Ovary (tissue), 3 donors: ENCODE results near the gene MAPK8IP1.

Experiments used
- EP300 ChIP-seq: sonication (generic); formaldehyde crosslinking; IDR thresholded peaks from one replicate; pipeline ENCODE4 v1.6.1; 2017; ENCODE audit warnings: antibody characterized with exemption
- POLR2A ChIP-seq: fragments of 450-650 bp; IDR thresholded peaks from one replicate; pipeline ENCODE4 v1.6.1; 2017; ENCODE audit warnings: antibody characterized with exemption, mild to moderate bottlenecking, moderate library complexity
- TF ChIP-seq, protein P1 (sequence below), 3 donors: fragments of 450-650 bp in 2 of 3; fragments of 200-600 bp in 1 of 3; IDR thresholded peaks; one replicate each; pipeline versions ENCODE4 v1.5.1 to v1.8.0; 2016 to 2022; ENCODE audit warnings: antibody characterized with exemption in 3 of 3, mild to moderate bottlenecking in 1 of 3
- donor health status: DM: no; HTN: no; CAD: no.

DNA sequence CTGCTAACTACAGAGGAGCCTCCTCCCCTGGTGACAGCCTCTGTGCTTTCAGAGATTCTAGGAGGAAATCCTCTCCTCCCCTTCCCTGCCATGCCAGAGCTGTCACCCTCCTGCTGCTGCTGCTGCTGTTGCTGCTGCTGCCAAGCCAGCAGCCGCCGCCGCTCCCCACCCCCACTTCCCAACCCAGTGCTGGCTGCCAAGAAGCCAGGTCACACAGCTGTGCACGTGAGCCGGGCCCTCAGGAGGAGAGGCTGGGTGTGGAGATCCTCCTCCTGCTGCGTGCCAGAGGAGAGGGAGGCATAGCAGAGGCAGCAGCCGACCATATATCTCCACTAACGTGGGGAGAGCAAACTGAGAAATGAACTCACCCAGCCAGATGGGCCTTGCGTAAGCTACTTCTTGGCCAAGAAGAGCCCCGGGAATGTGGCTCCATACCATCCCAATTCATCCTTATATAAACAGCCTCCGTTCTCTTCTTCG, 25.8 kb upstream of the MAPK8IP1 start:
- TF ChIP-seq POLR2A, result no peak
- TF ChIP-seq, protein P1, sequence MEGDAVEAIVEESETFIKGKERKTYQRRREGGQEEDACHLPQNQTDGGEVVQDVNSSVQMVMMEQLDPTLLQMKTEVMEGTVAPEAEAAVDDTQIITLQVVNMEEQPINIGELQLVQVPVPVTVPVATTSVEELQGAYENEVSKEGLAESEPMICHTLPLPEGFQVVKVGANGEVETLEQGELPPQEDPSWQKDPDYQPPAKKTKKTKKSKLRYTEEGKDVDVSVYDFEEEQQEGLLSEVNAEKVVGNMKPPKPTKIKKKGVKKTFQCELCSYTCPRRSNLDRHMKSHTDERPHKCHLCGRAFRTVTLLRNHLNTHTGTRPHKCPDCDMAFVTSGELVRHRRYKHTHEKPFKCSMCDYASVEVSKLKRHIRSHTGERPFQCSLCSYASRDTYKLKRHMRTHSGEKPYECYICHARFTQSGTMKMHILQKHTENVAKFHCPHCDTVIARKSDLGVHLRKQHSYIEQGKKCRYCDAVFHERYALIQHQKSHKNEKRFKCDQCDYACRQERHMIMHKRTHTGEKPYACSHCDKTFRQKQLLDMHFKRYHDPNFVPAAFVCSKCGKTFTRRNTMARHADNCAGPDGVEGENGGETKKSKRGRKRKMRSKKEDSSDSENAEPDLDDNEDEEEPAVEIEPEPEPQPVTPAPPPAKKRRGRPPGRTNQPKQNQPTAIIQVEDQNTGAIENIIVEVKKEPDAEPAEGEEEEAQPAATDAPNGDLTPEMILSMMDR (IDR thresholded peaks at IDR 0.05), result no peak
- TF ChIP-seq EP300, result no peak
